GM12872 (cell line): ENCODE results near the gene MAGEB16.

ENCODE experiments used
- CTCF ChIP-seq: IDR thresholded peaks from 3 replicates; pipeline ENCODE4 v1.5.1; 2011; ENCODE audit warnings: low read depth, mild to moderate bottlenecking, low read length, moderate library complexity; ENCODE audit not compliant: insufficient read depth

The MAGEB16 gene

GRCh38 chrX:35798042-35798441 is at the start of gene MAGEB16:
TSS of gene MAGEB16 (plus strand) at chrX:35798342. CDS start at chrX:35802197, 3,855 bp downstream.
- TF ChIP-seq CTCF, result no peak

- TF ChIP-seq CTCF, result no peak
These were observed 24.1 kb upstream of the MAGEB16 start for GRCh38 chrX:35773958-35774564.

- no peak for TF ChIP-seq CTCF
These were observed 13.1 kb upstream of the MAGEB16 start for GRCh38 chrX:35785075-35785474.

GRCh38 chrX:35786271-35786670 is 11.9 kb upstream of the MAGEB16 start:
- TF ChIP-seq CTCF, result no peak

GRCh38 chrX:35787867-35788266 is 10.3 kb upstream of the MAGEB16 start:
- no peak for TF ChIP-seq CTCF

- TF ChIP-seq CTCF, result no peak
These were observed 2.3 kb downstream of the MAGEB16 start for GRCh38 chrX:35800474-35800873.

GRCh38 chrX:35809781-35810180 is 11.6 kb downstream of the MAGEB16 start:
- no peak for TF ChIP-seq CTCF

- TF ChIP-seq CTCF, result no peak
These were observed 21.1 kb downstream of the MAGEB16 start for GRCh38 chrX:35819241-35819640.
